Astrocyte of the spinal cord (primary cell): Measurements from ENCODE around the gene SPTBN5.

Source experiments
- DNase-seq: peaks from one replicate; pipeline ENCODE4 v3.0.0; 2011; ENCODE audit warnings: low read depth, low spot score
- H3K4me3 ChIP-seq: 2 replicates; pipeline ENCODE4 v1.5.1; 2011; ENCODE audit warnings: low read depth, mild to moderate bottlenecking, low read length, moderate library complexity
- in situ Hi-C: cut with HindIII; loops from 2 replicates; pipeline ENCODE4 v1.10.0; 2017; ENCODE audit warnings: low sequenced_read_pairs
- TF ChIP-seq, protein P1 (sequence below): IDR thresholded peaks from 2 replicates; pipeline ENCODE4 v1.5.1; 2012; ENCODE audit warnings: low read depth, mild to moderate bottlenecking, low read length, inconsistent platforms

Gene SPTBN5

GRCh38 chr15:41866263-41866703 is 27.6 kb downstream of the SPTBN5 start:
- no peak overlapping the region for H3K4me3 ChIP-seq
- in situ Hi-C loops: no loop called here
- no peak for DNase-seq

DNA sequence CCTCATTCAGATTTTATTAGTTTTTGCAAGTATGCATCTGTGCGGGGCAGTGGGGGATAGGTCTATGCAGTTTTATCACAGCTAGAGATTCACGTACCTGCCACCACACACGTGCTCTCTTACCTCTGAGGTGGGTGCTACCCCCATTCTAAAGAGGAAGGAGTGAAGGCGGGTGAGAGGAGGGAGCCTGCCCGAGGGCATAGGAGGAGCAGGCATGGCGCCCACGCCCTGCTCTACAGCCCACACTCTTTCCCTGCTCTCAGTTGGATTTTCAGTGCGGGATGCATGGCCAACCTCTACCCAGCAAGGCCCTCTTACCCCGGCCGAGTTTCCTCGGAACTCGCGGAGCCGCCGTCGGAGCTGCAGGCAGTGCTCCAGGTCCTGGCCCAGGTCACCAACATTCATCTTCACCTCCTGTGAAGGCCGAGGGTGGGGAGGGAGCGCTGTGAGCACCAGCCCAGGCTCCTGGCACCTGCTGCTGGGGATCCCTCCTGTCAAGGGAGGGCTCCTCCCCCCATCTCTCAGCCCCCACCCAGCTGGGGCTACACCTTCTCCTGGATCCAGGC is 28.3 kb downstream of the SPTBN5 start:
- DNase-seq: no peak
- in situ Hi-C loops: no loop called here
- no peak overlapping the region for H3K4me3 ChIP-seq
- TF ChIP-seq, protein P1, sequence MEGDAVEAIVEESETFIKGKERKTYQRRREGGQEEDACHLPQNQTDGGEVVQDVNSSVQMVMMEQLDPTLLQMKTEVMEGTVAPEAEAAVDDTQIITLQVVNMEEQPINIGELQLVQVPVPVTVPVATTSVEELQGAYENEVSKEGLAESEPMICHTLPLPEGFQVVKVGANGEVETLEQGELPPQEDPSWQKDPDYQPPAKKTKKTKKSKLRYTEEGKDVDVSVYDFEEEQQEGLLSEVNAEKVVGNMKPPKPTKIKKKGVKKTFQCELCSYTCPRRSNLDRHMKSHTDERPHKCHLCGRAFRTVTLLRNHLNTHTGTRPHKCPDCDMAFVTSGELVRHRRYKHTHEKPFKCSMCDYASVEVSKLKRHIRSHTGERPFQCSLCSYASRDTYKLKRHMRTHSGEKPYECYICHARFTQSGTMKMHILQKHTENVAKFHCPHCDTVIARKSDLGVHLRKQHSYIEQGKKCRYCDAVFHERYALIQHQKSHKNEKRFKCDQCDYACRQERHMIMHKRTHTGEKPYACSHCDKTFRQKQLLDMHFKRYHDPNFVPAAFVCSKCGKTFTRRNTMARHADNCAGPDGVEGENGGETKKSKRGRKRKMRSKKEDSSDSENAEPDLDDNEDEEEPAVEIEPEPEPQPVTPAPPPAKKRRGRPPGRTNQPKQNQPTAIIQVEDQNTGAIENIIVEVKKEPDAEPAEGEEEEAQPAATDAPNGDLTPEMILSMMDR: no peak

More at GRCh38 chr15:41866263-41866703, 27.6 kb downstream of the SPTBN5 start:
- TF ChIP-seq, protein P1: no peak

DNA sequence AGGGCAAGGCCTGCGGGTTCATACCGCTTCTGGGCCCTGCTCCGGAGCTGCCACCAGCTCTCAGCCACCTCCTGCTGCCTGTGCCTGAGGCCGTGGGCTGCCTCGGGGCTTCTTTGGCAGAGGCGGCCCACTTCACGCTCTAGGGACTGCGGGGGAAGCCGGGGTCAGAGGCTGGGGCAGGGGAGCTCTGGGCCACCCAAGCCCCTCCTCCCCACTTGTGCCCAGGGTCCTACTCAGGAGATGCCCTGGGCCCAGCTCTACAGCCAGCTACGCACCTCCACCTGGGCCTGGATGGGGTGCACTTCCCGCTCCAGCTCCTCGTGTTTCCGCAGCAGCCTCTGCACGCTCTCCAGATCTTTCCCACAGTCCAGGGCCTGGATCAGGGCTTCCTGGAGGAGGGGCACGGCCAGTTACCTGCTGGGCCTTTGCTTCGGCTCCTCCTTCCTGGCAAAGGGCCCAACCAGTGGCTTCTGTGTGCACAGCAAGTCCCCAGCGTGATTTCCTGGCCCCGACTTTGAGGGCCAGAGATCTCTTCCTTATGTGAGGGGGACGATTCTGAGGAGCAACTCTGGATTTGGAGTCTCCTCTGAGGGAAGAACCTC is 31.2 kb downstream of the SPTBN5 start:
- no peak for DNase-seq
- no peak overlapping the region for H3K4me3 ChIP-seq
- in situ Hi-C loops: no loop called here
- TF ChIP-seq, protein P1: no peak

GRCh38 chr15:41861736-41862356 is 32.0 kb downstream of the SPTBN5 start:
- DNase-seq: no peak
- TF ChIP-seq, protein P1: no peak
- in situ Hi-C loops: no loop called here
- H3K4me3 ChIP-seq: no peak overlapping the region

DNA sequence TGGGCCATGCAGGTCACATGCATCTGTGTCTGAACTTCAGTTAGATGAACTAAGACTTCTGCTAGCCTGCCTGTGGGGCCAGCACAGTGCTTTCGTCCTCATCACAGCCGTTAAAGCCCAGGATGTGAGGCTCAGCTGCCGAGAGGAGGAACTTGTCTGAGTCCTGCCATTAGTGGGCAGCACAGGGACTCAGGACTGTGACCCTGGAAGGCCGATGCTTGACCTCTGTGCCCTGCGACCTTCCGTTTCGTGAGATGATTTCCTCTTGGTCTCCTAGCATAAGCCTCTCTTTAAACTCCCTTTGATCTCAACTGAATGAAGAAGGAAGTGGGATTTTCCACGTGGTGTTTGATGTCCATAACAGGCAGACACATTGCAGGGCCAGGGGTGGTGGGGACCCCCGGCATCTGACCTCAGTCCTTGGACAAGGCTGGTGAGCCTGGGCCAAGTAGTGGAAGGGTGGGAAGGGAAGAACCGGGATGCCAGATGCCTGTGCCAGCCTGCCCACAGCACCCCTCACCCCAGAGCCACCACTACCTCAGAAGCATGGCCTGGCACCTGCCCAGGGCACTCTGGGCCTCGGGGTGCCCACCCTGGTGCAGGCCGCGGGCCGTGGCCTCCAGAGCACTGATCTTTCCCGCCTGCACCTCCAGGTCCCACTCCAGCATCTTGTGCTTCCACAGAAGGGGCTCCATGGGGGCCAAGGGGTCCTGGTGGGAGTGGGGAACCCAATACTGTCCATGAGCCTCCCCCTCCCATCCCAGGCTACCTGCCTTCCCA is 33.6 kb downstream of the SPTBN5 start:
- DNase-seq: no peak
- TF ChIP-seq, protein P1: no peak
- H3K4me3 ChIP-seq: no peak overlapping the region
- in situ Hi-C loops: no loop called here

- in situ Hi-C loops: no loop called here
- TF ChIP-seq, protein P1: no peak
- DNase-seq: no peak
- H3K4me3 ChIP-seq: no peak overlapping the region
Measured at GRCh38 chr15:41858756-41859155, 35.1 kb downstream of the SPTBN5 start.
